OCI-LY3 (cell line): ENCODE results near the gene CNOT2.

ENCODE experiments used
- EZH2phosphoT487 ChIP-seq: fragments of 200-600 bp; shearing (Covaris generic); IDR thresholded peaks from 2 replicates; pipeline ENCODE4 v1.6.1; 2018; ENCODE audit warnings: antibody characterized with exemption, mixed run types, low read depth
- TF ChIP-seq, protein P1 (sequence below): fragments of 200-600, 300-600 bp; sonication (generic); IDR thresholded peaks from 2 replicates; pipeline ENCODE4 v1.5.1; 2014; ENCODE audit warnings: antibody characterized with exemption, low read length, low read depth

- TF ChIP-seq, protein P1, sequence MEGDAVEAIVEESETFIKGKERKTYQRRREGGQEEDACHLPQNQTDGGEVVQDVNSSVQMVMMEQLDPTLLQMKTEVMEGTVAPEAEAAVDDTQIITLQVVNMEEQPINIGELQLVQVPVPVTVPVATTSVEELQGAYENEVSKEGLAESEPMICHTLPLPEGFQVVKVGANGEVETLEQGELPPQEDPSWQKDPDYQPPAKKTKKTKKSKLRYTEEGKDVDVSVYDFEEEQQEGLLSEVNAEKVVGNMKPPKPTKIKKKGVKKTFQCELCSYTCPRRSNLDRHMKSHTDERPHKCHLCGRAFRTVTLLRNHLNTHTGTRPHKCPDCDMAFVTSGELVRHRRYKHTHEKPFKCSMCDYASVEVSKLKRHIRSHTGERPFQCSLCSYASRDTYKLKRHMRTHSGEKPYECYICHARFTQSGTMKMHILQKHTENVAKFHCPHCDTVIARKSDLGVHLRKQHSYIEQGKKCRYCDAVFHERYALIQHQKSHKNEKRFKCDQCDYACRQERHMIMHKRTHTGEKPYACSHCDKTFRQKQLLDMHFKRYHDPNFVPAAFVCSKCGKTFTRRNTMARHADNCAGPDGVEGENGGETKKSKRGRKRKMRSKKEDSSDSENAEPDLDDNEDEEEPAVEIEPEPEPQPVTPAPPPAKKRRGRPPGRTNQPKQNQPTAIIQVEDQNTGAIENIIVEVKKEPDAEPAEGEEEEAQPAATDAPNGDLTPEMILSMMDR: no peak
- TF ChIP-seq EZH2phosphoT487: no peak
Measured at GRCh38 chr12:70319605-70320004, 76.4 kb downstream of the CNOT2 start.
